Globus pallidus (tissue), 1 donor: ENCODE results near the gene MYL3.
A peak's percentile ranks its signal among the peaks of the same experiment; 100 is the strongest.
"Not testable (repeated sequence)": the region's sequence is repeated elsewhere in the genome, so short reads cannot be mapped to it uniquely, and the experiment has no call there.

Experiments used
- DNase-seq: peaks from one replicate; pipeline ENCODE4 v3.0.0-alpha.2; 2015; ENCODE audit warnings: low spot score

The MYL3 gene

DNA sequence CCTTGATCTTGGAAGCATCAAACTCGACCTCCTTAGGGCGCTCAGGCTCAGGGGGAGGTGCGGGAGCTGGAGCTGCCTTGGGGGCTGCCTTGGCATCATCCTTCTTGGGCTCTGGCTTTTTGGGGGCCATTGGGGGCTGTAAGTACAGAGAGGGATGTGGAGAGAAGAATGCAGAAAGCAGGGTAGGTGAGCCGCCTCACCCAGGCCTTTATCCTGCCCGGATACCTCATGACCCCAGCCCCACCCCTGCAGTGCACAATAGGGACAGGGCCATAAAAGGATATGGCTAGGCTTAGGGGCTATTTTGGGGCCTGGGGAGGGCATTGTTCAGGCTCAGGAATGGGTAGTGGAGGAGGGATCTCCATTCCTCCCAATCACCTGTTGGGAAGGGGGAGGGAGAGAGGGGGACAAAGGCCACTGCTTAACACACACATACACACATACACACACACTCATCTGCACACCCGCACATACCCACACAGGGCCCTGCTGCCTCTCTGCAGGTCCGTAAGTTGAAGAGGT, at the start of gene MYL3:
MYL3 (minus strand) TSS at position 184 of the 522 bp plus-strand sequence; CDS start at position 130, 54 bp downstream.
- DNase-seq = no peak

- DNase-seq = no peak
Measured at GRCh38 chr3:46912986-46913385, 49.7 kb upstream of the MYL3 start.

- DNase-seq = not testable (repeated sequence)
Measured at GRCh38 chr3:46910914-46911313, 47.7 kb upstream of the MYL3 start.

DNA sequence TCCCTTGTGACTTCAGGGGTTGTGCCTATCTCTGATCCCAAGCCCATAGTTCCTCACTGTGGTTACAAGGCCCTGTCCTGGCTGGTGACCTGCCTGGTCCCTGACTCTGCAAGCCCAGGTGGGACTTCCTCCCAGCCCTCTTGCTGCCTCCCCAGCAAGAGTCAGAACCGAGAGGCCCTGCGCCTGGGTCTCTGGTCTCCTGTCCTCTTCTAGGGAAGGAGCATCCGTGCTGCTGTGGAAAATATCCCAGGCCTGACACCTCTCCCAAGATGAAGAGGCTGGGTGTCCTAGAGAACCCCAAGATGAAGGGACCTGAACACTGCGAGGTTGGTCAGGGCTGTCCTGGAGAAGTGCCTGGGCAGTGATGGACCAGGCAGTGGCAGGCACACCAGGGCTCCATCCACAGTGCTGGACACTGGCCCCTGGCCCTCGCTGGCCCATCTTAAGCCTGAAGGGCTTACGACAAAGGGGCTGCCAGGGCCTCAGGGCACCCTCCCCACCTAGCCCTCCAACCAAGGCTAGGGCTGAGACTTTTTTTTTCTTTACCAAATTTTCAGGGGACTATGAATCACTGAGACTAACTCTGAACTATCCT, 47.0 kb upstream of the MYL3 start:
- DNase-seq = no peak

- peak; percentile 78 for DNase-seq
Measured at GRCh38 chr3:46909535-46910161, 46.4 kb upstream of the MYL3 start.

DNA sequence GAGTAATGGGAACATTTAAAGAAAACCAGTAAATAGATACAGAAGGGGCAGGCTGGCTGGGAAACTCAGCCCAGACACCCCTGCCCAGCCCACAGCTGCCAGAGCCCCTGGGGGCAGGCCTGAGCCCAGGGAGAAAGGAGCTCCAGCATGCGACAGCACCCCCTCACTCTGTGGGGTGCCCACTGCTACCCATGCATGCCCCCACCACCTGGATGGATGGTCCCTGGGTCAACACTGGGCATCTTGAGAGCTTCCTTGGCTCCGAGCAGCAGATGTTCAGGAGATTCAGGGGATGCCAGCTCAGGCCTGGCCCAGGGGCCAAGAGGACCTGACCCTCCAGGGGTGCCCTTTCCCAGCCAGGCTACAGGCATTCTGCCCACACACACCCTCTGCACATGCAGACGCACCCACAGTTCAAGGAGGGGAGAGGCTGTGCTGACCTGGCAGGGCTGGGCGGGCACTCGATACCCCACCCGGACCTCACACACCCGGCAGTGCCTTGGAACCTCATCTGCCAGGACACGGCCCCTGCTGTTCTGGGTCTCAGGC, 45.8 kb upstream of the MYL3 start:
- DNase-seq = no peak

- DNase-seq = no peak
Measured at GRCh38 chr3:46908294-46908985, 45.2 kb upstream of the MYL3 start.

DNA sequence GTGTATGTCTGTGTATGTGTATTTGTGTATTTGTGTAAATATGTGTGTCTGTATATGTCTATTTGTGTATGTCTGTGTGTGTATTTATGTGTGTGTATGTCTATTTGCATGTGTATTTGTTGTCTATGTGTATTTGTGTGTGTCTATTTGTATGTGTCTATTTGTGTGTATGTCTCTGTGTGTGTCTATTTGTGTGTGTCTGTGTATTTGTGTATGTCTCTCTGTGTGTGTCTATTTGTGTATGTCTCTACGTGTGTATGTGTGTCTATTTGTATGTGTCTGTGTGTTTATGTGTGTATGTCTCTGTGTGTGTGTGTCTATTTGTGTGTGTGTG, 44.7 kb upstream of the MYL3 start:
- no peak for DNase-seq

DNA sequence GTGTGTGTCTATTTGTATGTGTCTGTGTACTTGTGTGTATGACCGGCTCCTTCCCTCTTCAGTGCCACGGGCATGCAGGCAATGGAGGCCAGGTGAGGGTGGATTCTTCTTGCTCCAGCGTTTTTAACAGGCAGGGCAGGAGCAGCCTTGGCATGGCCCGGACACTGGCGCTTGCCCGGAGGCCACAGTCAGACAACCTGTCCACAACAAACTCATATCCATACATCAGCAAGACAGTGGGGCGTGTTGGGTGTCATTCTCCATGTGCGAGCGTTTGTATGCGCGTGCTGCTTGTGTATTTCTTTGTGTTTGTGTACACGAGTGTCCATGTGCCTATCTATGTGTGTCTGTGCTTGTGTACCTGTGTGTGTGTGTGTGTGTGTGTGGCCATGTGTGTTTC, 44.0 kb upstream of the MYL3 start:
- no peak for DNase-seq

- no peak for DNase-seq
Measured at GRCh38 chr3:46906471-46907058, 43.3 kb upstream of the MYL3 start.

- no peak for DNase-seq
Measured at GRCh38 chr3:46905661-46906451, 42.6 kb upstream of the MYL3 start.

- DNase-seq = no peak
Measured at GRCh38 chr3:46905213-46905560, 41.9 kb upstream of the MYL3 start.

DNA sequence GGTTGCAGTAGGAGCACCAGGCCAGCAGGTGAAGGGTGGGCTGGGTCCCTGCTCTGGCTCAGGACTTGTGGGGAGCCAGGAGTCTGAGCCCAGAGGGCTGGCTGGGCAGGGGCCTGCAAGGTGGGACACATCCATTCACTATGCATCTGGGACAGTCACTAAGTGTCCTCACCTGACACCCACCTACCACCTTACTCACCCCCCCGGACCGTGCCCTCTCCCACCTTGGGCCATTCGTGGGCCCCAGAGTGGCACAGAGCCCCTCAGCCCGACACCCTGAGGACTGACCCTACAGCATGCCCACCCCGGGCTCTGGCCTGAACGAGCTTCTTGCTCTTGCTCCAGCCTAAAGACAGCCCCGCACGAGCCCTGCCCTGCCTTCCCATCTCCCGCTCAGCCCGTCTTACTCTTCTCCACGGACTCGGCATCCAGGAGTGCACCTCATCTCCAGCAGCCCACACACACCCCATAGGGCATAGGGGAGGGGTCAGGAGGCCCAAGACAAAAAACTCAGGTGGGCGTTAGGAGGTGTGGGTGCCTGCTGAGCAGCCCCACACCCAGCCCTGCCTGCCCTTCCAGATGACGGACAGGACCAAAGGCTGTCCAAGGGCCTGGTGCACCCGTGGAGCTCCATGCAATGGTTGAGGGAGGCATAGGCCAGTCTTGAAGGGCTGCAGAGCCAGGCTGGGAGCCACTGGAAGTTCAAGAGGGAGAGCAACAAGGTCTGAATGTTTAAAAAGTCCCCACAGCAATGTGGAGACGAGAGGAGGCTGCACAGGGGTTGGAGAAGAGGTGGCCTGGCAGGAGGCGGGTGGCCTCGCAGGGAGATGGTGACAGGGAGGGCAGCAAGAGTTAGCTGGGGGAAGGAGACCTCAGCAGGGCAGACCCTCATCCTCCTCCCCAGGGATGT, 41.3 kb upstream of the MYL3 start:
- no peak for DNase-seq

DNA sequence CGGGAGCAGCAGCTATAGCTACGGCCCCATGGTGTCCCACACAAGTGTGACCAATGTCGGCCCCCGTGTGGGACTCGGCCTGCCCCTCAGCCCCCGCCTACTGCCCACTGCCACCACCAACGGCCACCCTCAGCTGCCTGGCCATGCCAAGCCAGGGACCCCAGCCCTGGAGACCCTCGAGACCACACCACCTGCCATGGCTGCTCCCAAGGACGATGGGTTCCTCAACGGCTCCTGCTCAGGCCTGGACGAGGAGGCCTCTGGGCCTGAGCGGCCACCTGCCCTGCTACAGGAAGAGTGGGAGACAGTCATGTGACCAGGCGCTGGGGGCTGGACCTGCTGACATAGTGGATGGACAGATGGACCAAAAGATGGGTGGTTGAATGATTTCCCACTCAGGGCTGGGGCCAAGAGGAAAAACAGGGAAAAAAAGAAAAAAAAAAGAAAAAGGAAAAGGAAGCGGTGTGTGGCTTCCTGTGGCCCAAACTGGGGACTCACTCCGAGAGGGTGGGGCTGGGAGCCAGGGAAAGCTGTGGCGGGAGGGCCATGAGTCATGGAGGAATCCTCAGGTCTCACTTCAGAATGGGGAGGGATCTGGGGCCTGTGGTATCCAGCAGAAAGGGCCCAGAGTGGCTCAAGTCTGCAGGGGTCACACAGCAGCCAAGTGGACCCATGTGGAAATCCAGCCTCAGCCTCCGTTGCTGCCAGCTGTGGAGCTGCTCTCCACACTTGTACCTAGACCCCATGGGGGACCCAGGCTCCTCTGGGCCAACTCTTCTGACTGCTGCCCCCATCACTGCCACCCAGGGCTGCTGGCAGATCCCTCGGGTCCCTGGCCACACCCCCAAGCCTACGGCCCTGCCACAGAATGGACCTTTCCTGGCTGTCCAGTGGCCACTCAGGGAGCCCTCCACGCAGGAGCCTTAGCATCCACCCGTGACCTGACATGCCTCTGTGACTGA, 40.4 kb upstream of the MYL3 start:
- DNase-seq = no peak

- no peak for DNase-seq
Measured at GRCh38 chr3:46902188-46902631, 39.0 kb upstream of the MYL3 start.

- no peak for DNase-seq
Measured at GRCh38 chr3:46901591-46902187, 38.4 kb upstream of the MYL3 start.

GRCh38 chr3:46901061-46901460, 37.8 kb upstream of the MYL3 start:
- no peak for DNase-seq

GRCh38 chr3:46900356-46900755, 37.1 kb upstream of the MYL3 start:
- DNase-seq = no peak

DNA sequence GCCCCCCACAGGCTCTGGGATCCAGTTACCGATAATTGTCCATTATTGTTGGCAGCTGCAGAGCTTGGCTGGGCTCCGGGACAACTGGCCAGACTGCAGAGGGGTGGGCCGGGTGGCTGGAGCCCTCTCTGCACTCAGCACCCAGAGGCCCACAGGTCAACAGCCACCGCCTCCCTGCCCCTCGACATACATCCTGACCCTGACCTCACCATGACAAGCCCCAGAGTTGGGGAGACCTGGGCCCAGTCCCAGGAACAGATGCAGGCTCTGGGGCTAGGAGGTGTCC, 36.7 kb upstream of the MYL3 start:
- peak; percentile 46 for DNase-seq
